Subcutaneous adipose tissue (tissue), 4 donors: ENCODE data around the gene NAALADL2. TPM values are rescaled to one million over a fixed set of nuclear protein-coding genes. Genes with fewer than 3 reads are reported as not detected.

Source experiments
- CTCF ChIP-seq: fragments of 450-650 bp; IDR thresholded peaks from one replicate; pipeline ENCODE4 v1.5.1; 2016; ENCODE audit warnings: low read depth, mild to moderate bottlenecking, control low read depth, antibody characterized with exemption, moderate library complexity
- total RNA-seq, 4 donors: library from RNA; depleted of rRNA; stranded (reverse); fragments of >200 nt; gene quantifications; one replicate each; pipeline ENCODE4 v1.1.0, GENCODE V29; 2016

Gene NAALADL2
- total RNA-seq, 4 donors from 2014 or later, result 9.4 to 18.1 (median 11.8) TPM

- no peak for TF ChIP-seq CTCF
These were observed 918.8 kb downstream of the NAALADL2 start for GRCh38 chr3:175777965-175778364.

GRCh38 chr3:175778994-175779393 lies 919.9 kb downstream of the NAALADL2 start:
- TF ChIP-seq CTCF, result no peak

- no peak for TF ChIP-seq CTCF
These were observed 933.1 kb downstream of the NAALADL2 start for GRCh38 chr3:175792245-175792644.

GRCh38 chr3:175798326-175798725 lies 939.2 kb downstream of the NAALADL2 start:
- no peak for TF ChIP-seq CTCF

GRCh38 chr3:175805825-175806224 lies 946.7 kb downstream of the NAALADL2 start:
- TF ChIP-seq CTCF, result no peak

GRCh38 chr3:175807175-175807574 lies 948.0 kb downstream of the NAALADL2 start:
- no peak for TF ChIP-seq CTCF

- TF ChIP-seq CTCF, result no peak
These were observed 959.8 kb downstream of the NAALADL2 start for GRCh38 chr3:175818811-175819464.
